Adrenal gland (tissue), 5 donors: Measurements from ENCODE around the gene JAKMIP2.

Source experiments
- CTCF ChIP-seq, 6 experiments: fragments of 450-650 bp in 4 of 6; fragments of 200-600 bp in 2 of 6; sonication (generic) in 1 of 6; IDR thresholded peaks; 1 replicate in 5 of 6; 2 replicates in 1 of 6; pipeline versions ENCODE4 v1.5.1 to v1.8.0; 2016 to 2021; ENCODE audit warnings: antibody characterized with exemption in 6 of 6, mild to moderate bottlenecking in 2 of 6, moderate library complexity in 1 of 6
- POLR2A ChIP-seq, 2 donors: fragments of 450-650 bp; IDR thresholded peaks; one replicate each; pipeline ENCODE4 v1.6.1; 2017; ENCODE audit warnings: antibody characterized with exemption in 2 of 2, mild to moderate bottlenecking in 2 of 2, moderate library complexity in 1 of 2
- donor health status: DM: no; HTN: no; CAD: no.

- TF ChIP-seq CTCF (IDR thresholded peaks at IDR 0.05) (no peak), POLR2A (IDR thresholded peaks at IDR 0.05) (no peak)
Measured at GRCh38 chr5:147590096-147590495, 192.4 kb downstream of the JAKMIP2 start.
